HEK293 (cell line): ENCODE results near the gene TMEM256.

Experiments
- CTCF ChIA-PET: fragments of 350-600 bp; formaldehyde crosslinking; extraction: SDS; loops from one replicate; lab custom pipeline; 2021; ENCODE audit warnings: antibody characterized with exemption; lab: Yijun Ruan, JAX
- POLR2A ChIA-PET: fragments of 300-600 bp; formaldehyde crosslinking; extraction: SDS; loops from one replicate; lab custom pipeline; 2020; ENCODE audit warnings: antibody characterized with exemption, inconsistent platforms; lab: Yijun Ruan, JAX
- H3K27ac ChIP-seq: fragments of 200-500 bp; sonication (Bioruptor generic); 2 replicates; pipeline ENCODE4 v1.5.1; 2014; ENCODE audit warnings: low read depth, low read length, control low read depth, inconsistent platforms; ENCODE audit errors: extremely low read depth
- H3K36me3 ChIP-seq, 2 experiments: fragments of 200-500 bp in 1 of 2; sonication (Bioruptor generic) in 1 of 2; 1 replicate in 1 of 2; 2 replicates in 1 of 2; pipeline ENCODE4 v1.5.1; 2014 to 2017; ENCODE audit warnings: inconsistent platforms in 2 of 2, low read length in 2 of 2; ENCODE audit not compliant: control insufficient read depth in 2 of 2, insufficient read depth in 1 of 2
- H3K4me1 ChIP-seq: fragments of 200-500 bp; sonication (Bioruptor generic); 2 replicates; pipeline ENCODE4 v1.5.1; 2014; ENCODE audit warnings: mild to moderate bottlenecking, low read length, inconsistent platforms; ENCODE audit not compliant: control insufficient read depth, insufficient read depth
- H3K4me3 ChIP-seq: 2 replicates; pipeline ENCODE4 v1.5.1; 2011; ENCODE audit warnings: low read depth, mild to moderate bottlenecking, control low read depth, low read length, moderate library complexity
- H3K9me3 ChIP-seq: fragments of 200-500 bp; sonication (Bioruptor generic); 2 replicates; pipeline ENCODE4 v1.5.1; 2014; ENCODE audit warnings: low read depth, low read length, inconsistent platforms; ENCODE audit not compliant: control insufficient read depth, insufficient read depth
- BCL11B ChIP-seq: fragments of 450-650 bp; formaldehyde crosslinking; IDR thresholded peaks from 2 replicates; pipeline ENCODE4 v1.5.1; 2016; ENCODE audit warnings: low read depth, missing biosample characterization, missing genetic modification characterization
- HOXC10 ChIP-seq: sonication (generic); formaldehyde crosslinking; IDR thresholded peaks from 2 replicates; pipeline ENCODE4 v1.8.1; 2023; ENCODE audit warnings: mild to moderate bottlenecking, missing genetic modification reagents
- KLF9 ChIP-seq: fragments of 450-650 bp; formaldehyde crosslinking; IDR thresholded peaks from 2 replicates; pipeline ENCODE4 v1.5.1; 2016; ENCODE audit warnings: missing biosample characterization, missing genetic modification characterization, low read depth
- SALL2 ChIP-seq: fragments of 450-650 bp; formaldehyde crosslinking; IDR thresholded peaks from 2 replicates; pipeline ENCODE4 v1.5.0; 2017; ENCODE audit warnings: missing biosample characterization, mild to moderate bottlenecking, missing genetic modification characterization, borderline replicate concordance
- SCRT2 ChIP-seq: fragments of 450-650 bp; formaldehyde crosslinking; IDR thresholded peaks from 2 replicates; pipeline ENCODE4 v1.5.1; 2016; ENCODE audit warnings: missing biosample characterization, missing genetic modification characterization
- SP7 ChIP-seq: fragments of 450-650 bp; formaldehyde crosslinking; IDR thresholded peaks from 2 replicates; pipeline ENCODE4 v1.5.1; 2016; ENCODE audit warnings: missing biosample characterization, missing genetic modification characterization
- ZBTB26 ChIP-seq: fragments of 450-650 bp; formaldehyde crosslinking; optimal IDR thresholded peaks from 2 replicates; pipeline ENCODE3; 2016; ENCODE audit warnings: missing biosample characterization, mild to moderate bottlenecking, missing genetic modification characterization
- ZBTB48 ChIP-seq: fragments of 450-650 bp; formaldehyde crosslinking; IDR thresholded peaks from 2 replicates; pipeline ENCODE4 v1.5.1; 2016; ENCODE audit warnings: missing biosample characterization, missing genetic modification characterization
- ZBTB6 ChIP-seq: fragments of 450-650 bp; formaldehyde crosslinking; IDR thresholded peaks from 2 replicates; pipeline ENCODE4 v1.5.1; 2017; ENCODE audit warnings: missing biosample characterization, missing genetic modification characterization
- ZBTB8A ChIP-seq: fragments of 450-650 bp; formaldehyde crosslinking; IDR thresholded peaks from 2 replicates; pipeline ENCODE4 v1.5.1; 2016; ENCODE audit warnings: missing biosample characterization, missing genetic modification characterization
- ZFP3 ChIP-seq: fragments of 450-650 bp; formaldehyde crosslinking; IDR thresholded peaks from 2 replicates; pipeline ENCODE4 v1.5.1; 2016; ENCODE audit warnings: low read depth, missing biosample characterization, missing genetic modification characterization
- ZNF10 ChIP-seq: fragments of 450-650 bp; formaldehyde crosslinking; IDR thresholded peaks from 2 replicates; pipeline ENCODE4 v1.5.1; 2017; ENCODE audit warnings: missing biosample characterization, missing genetic modification characterization
- ZNF112 ChIP-seq: fragments of 450-650 bp; formaldehyde crosslinking; IDR thresholded peaks from 2 replicates; pipeline ENCODE4 v1.5.0; 2017; ENCODE audit warnings: missing biosample characterization, missing genetic modification characterization
- ZNF175 ChIP-seq: fragments of 450-650 bp; formaldehyde crosslinking; IDR thresholded peaks from 2 replicates; pipeline ENCODE4 v1.5.1; 2016; ENCODE audit warnings: missing biosample characterization, missing genetic modification characterization
- ZNF2 ChIP-seq: fragments of 450-650 bp; formaldehyde crosslinking; IDR thresholded peaks from 2 replicates; pipeline ENCODE4 v1.5.1; 2016; ENCODE audit warnings: missing biosample characterization, missing genetic modification characterization
- ZNF280C ChIP-seq: fragments of 450-650 bp; formaldehyde crosslinking; IDR thresholded peaks from 2 replicates; pipeline ENCODE4 v1.5.1; 2016; ENCODE audit warnings: missing biosample characterization, missing genetic modification characterization
- ZNF354C ChIP-seq: fragments of 450-650 bp; formaldehyde crosslinking; IDR thresholded peaks from 2 replicates; pipeline ENCODE4 v1.5.1; 2016; ENCODE audit warnings: missing biosample characterization, missing genetic modification characterization, low read depth, borderline replicate concordance
- ZNF544 ChIP-seq: fragments of 450-650 bp; formaldehyde crosslinking; IDR thresholded peaks from 2 replicates; pipeline ENCODE4 v1.5.0; 2017; ENCODE audit warnings: missing biosample characterization, missing genetic modification characterization
- ZNF596 ChIP-seq: fragments of 450-650 bp; IDR thresholded peaks from 2 replicates; pipeline ENCODE4 v1.5.0; 2018; ENCODE audit warnings: missing biosample characterization, mild to moderate bottlenecking, missing genetic modification characterization, moderate library complexity
- ZNF600 ChIP-seq: fragments of 450-650 bp; formaldehyde crosslinking; IDR thresholded peaks from 2 replicates; pipeline ENCODE4 v1.5.1; 2016; ENCODE audit warnings: missing biosample characterization, missing genetic modification characterization
- ZNF623 ChIP-seq: fragments of 450-650 bp; formaldehyde crosslinking; IDR thresholded peaks from 2 replicates; pipeline ENCODE4 v1.5.1; 2016; ENCODE audit warnings: missing biosample characterization, missing genetic modification characterization
- ZNF843 ChIP-seq: fragments of 450-650 bp; formaldehyde crosslinking; IDR thresholded peaks from 2 replicates; pipeline ENCODE4 v1.5.1; 2016; ENCODE audit warnings: missing biosample characterization, missing genetic modification characterization

TMEM256 gene

GRCh38 chr17:7444682-7445618 lies 41.1 kb upstream of the TMEM256 start, which contains the start of gene CHRNB1 (continued):
- TF ChIP-seq ZBTB8A: no peak
- TF ChIP-seq ZNF596: no peak
- no peak for TF ChIP-seq ZNF623
- peak; percentile 39 for TF ChIP-seq ZBTB26 (tag by site-specific recombination)
- no peak for TF ChIP-seq SALL2 (tag by site-specific recombination)
- TF ChIP-seq ZNF544 (tag by site-specific recombination): no peak
- TF ChIP-seq ZNF2 (tag by site-specific recombination): peak; percentile 54; the same call in 1 of the 2 replicates
- TF ChIP-seq SP7: peak; percentile 11; the same call in 1 of the 2 replicates
- no peak for TF ChIP-seq ZFP3 (tag by site-specific recombination)
- no peak; the same call in 1 of the 2 replicates for TF ChIP-seq ZNF10 (tag by site-specific recombination)

- TF ChIP-seq BCL11B (tag by site-specific recombination): no peak
- TF ChIP-seq ZNF843 (tag by site-specific recombination): no peak
- no peak for TF ChIP-seq HOXC10
- no peak for TF ChIP-seq KLF9 (tag by site-specific recombination)
- no peak for TF ChIP-seq ZNF112 (tag by site-specific recombination)
- TF ChIP-seq ZBTB6 (tag by site-specific recombination): peak; percentile 94
- no peak for TF ChIP-seq ZNF354C (tag by site-specific recombination)
- no peak for TF ChIP-seq ZNF280C (tag by site-specific recombination)
- peak; percentile 22; the same call in 1 of the 2 replicates for TF ChIP-seq ZBTB48 (tag by site-specific recombination)
- TF ChIP-seq ZNF175 (tag by site-specific recombination): no peak
- TF ChIP-seq SCRT2 (tag by site-specific recombination): no peak
- TF ChIP-seq ZNF600 (tag by site-specific recombination): peak; percentile 60
- ChIA-PET CTCF (interaction anchor here (0.6 to 2.0 kb wide), 13 partner anchors 8 to 405 kb away, joined by 3 to 7 read pairs (median 4); partner anchors contain the start of genes TP53 and ZBTB4), POLR2A (interaction anchor here (0.5 to 2.7 kb wide), 10 partner anchors 9 to 804 kb away, joined by 3 to 17 read pairs (median 4); partner anchors contain the start of genes CTC1, POLR2A, TMEM102 and TP53)
- no peak overlapping the region for H3K4me3 ChIP-seq
- H3K36me3 ChIP-seq: no peaks in the 10 kb centered on the region
- H3K4me1 ChIP-seq: peaks cover 22% of the 10 kb centered on the region
- no peak overlapping the region; the same call in 1 of the 2 replicates for H3K27ac ChIP-seq
- H3K9me3 ChIP-seq: no peaks in the 10 kb centered on the region
Observed at GRCh38 chr17:7443499-7444485, 39.9 kb upstream of the TMEM256 start.
